Testis (tissue), 2 donors: ENCODE data around the gene OR5A2.

Source experiments
- POLR2A ChIP-seq: fragments of 450-650 bp; IDR thresholded peaks from one replicate; pipeline ENCODE4 v1.6.1; 2017; ENCODE audit warnings: antibody characterized with exemption, mild to moderate bottlenecking, moderate library complexity
- TF ChIP-seq, protein P1 (sequence below), 3 experiments: fragments of 450-650 bp in 2 of 3; fragments of 200-600 bp in 1 of 3; sonication (generic) in 1 of 3; IDR thresholded peaks; one replicate each; pipeline ENCODE4 v1.5.1; 2016 to 2019; ENCODE audit warnings: antibody characterized with exemption in 3 of 3, mild to moderate bottlenecking in 2 of 3, moderate library complexity in 1 of 3

GRCh38 chr11:59368238-59369022, 57.8 kb downstream of the OR5A2 start:
- TF ChIP-seq, protein P1, sequence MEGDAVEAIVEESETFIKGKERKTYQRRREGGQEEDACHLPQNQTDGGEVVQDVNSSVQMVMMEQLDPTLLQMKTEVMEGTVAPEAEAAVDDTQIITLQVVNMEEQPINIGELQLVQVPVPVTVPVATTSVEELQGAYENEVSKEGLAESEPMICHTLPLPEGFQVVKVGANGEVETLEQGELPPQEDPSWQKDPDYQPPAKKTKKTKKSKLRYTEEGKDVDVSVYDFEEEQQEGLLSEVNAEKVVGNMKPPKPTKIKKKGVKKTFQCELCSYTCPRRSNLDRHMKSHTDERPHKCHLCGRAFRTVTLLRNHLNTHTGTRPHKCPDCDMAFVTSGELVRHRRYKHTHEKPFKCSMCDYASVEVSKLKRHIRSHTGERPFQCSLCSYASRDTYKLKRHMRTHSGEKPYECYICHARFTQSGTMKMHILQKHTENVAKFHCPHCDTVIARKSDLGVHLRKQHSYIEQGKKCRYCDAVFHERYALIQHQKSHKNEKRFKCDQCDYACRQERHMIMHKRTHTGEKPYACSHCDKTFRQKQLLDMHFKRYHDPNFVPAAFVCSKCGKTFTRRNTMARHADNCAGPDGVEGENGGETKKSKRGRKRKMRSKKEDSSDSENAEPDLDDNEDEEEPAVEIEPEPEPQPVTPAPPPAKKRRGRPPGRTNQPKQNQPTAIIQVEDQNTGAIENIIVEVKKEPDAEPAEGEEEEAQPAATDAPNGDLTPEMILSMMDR (IDR thresholded peaks at IDR 0.05) = no peak
- no peak for TF ChIP-seq POLR2A
